Neural cell (in vitro differentiated cells): Measurements from ENCODE around the gene MS4A4E.

Experiments
- EP300 ChIP-seq: fragments of 450-650 bp; conservative IDR thresholded peaks from 2 replicates; pipeline ENCODE4 v1.6.1; 2014; ENCODE audit warnings: antibody characterized with exemption, mild to moderate bottlenecking, moderate library complexity; ENCODE audit not compliant: poor library complexity, severe bottlenecking
- EZH2 ChIP-seq: fragments of 200-600, 300-800 bp; shearing (Covaris generic), sonication (generic); IDR thresholded peaks from 2 replicates; pipeline ENCODE4 v1.6.1; 2014; ENCODE audit warnings: antibody characterized with exemption, low read length, borderline replicate concordance, mild to moderate bottlenecking; ENCODE audit not compliant: insufficient read depth, poor library complexity, severe bottlenecking
- TF ChIP-seq, protein P1 (sequence below): fragments of 450-650 bp; IDR thresholded peaks from 2 replicates; pipeline ENCODE4 v1.5.1; 2014; ENCODE audit warnings: antibody characterized with exemption, mild to moderate bottlenecking, moderate library complexity; ENCODE audit not compliant: poor library complexity, severe bottlenecking

DNA sequence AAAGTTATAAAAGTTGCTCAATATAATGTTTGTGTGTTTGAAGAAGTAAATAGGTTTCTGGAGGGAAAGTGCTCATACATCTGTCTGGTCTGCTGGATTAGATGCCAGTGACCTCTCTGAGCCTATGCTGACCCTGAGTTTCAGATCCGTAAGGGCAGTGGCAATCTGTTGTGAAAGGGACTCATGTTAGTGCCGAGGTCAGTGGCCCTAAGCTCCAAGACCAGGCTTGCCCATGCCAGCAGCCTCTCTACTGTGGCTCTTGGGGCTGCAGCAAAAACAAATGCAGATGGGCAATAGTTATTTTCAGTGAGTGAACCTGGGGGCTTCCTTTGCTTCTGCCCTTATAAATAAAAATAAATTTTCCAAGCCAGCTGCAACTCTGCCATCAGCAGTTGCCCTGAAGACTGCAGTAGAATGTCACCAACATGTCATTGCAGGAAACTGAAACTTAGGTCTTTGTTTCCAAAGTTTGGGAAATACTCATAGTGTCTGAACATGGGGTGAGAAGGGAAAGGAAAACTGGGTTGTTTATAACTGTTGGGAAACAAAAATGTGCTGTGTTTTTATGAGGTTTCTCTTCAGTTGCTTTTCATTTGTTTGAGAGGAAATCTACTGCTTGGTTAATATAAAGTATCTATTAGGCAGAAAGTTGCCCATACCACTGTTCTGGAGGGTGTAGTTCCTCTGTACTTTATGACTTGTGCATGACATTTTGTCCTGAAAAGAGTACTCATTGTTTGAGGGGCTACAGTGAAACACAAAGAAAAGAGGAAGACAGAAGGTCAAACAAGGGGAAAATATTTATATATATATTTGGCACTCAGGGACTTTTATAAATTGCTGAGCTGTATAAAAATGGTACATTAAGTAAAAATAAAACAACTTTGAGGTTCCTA lies 9.5 kb upstream of the MS4A4E start:
- TF ChIP-seq, protein P1, sequence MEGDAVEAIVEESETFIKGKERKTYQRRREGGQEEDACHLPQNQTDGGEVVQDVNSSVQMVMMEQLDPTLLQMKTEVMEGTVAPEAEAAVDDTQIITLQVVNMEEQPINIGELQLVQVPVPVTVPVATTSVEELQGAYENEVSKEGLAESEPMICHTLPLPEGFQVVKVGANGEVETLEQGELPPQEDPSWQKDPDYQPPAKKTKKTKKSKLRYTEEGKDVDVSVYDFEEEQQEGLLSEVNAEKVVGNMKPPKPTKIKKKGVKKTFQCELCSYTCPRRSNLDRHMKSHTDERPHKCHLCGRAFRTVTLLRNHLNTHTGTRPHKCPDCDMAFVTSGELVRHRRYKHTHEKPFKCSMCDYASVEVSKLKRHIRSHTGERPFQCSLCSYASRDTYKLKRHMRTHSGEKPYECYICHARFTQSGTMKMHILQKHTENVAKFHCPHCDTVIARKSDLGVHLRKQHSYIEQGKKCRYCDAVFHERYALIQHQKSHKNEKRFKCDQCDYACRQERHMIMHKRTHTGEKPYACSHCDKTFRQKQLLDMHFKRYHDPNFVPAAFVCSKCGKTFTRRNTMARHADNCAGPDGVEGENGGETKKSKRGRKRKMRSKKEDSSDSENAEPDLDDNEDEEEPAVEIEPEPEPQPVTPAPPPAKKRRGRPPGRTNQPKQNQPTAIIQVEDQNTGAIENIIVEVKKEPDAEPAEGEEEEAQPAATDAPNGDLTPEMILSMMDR = no peak
- no peak for TF ChIP-seq EZH2
- TF ChIP-seq EP300 = no peak
